ENCODE data around the gene ORAI2.
"Not testable (repeated sequence)": the region's sequence is repeated elsewhere in the genome, so short reads cannot be mapped to it uniquely, and the experiment has no call there.

The ORAI2 gene

GRCh38 chr7:102433219-102434038 lies at the start of gene ORAI2:
ORAI2 (plus strand) TSS chr7:102433575; CDS start chr7:102438957, 5,382 bp downstream.
- DNase-seq, result no peak

- no peak for DNase-seq
Observed at GRCh38 chr7:102387064-102387463, 46.3 kb upstream of the ORAI2 start.

DNA sequence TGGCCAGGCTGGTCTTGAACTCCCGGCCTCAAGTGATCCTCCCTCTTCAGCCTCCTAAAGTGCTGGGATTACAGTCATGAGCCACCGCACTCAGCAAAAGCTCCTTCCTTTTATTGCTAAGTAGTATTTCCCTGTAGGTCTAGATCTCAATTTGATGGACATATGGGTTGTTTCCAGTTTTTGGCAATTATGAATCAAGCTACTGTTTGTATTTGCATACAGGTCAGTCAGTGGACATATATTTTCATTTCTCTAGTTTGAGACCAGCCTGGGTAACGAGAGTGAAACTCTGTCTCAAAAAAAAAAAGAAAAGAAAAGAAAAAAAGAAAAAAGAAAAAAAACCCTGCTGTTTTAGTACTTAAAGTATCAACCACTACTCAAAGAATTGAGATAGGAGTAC lies 43.6 kb upstream of the ORAI2 start:
- DNase-seq, result no peak

GRCh38 chr7:102390697-102391484 lies 42.5 kb upstream of the ORAI2 start:
- DNase-seq, result peak; percentile 20

- no peak for DNase-seq
Observed at GRCh38 chr7:102392330-102392729, 41.0 kb upstream of the ORAI2 start.

DNA sequence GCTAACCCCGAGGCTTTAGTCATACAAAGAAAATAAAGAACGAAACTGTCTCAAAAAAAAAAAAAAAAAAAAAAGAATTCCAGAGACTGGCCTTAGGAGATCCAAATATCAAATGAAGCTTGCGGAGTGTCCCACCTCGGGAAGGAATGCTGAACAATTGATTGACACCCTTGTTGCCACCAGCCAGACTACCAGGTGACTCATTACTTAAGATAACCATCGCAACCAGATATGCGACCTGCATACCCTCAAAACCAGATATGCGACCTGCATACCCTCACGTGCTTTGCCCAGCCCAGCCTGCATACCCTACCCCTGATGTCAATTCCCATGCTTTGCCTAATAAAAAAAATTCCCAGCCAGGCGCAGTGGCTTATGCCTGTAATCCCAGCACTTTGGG lies 39.9 kb upstream of the ORAI2 start:
- no peak for DNase-seq

GRCh38 chr7:102395592-102395872 lies 37.8 kb upstream of the ORAI2 start:
- DNase-seq, result no peak

DNA sequence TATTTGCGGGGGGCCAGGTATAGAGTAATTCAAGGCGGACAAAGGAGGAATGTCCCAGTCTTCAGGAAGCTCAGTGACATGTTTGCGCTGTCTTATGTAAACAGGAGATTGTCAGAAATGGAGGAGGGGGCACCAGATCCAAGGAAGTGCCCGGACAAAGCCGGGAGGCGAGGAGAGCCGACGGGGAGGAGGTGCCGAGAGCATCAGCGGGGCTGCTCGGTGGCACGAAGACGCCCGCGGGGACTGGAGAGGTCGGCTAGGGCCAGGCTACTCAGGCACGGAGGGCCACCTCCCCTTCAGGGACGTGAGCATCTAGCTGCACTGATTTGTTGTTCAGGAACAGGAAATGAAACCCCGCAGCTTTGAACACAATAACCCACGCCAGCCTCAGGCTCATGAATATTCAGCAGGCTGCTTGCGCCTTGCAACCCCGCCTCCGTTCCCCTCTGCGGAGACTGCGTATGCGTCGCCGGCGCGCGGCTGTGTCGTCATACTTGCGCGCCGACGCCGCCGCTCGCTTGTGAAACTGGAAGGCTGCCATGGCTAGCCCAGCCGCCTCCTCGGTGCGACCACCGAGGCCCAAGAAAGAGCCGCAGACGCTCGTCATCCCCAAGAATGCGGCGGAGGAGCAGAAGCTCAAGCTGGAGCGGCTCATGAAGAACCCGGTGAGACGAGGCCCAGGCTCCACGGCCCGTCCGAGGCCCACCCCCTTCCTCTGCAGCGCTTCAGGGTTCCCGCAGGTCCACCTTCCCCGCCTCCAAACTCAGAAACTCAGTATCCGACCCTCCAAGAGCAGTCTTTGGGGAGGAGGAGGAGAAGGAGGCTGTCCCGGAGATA lies 37.3 kb upstream of the ORAI2 start, which contains the start of gene PRKRIP1:
Gene PRKRIP1, plus strand, starts transcription at position 491 of the 837 bp plus-strand sequence. Its CDS starts 49 bp downstream, at position 540.
- DNase-seq, result peak; percentile 62

GRCh38 chr7:102396710-102397019 lies 36.7 kb upstream of the ORAI2 start:
- no peak for DNase-seq

GRCh38 chr7:102398543-102398942 lies 34.8 kb upstream of the ORAI2 start:
- no peak for DNase-seq

- DNase-seq, result no peak
Observed at GRCh38 chr7:102400360-102400759, 33.0 kb upstream of the ORAI2 start.

DNA sequence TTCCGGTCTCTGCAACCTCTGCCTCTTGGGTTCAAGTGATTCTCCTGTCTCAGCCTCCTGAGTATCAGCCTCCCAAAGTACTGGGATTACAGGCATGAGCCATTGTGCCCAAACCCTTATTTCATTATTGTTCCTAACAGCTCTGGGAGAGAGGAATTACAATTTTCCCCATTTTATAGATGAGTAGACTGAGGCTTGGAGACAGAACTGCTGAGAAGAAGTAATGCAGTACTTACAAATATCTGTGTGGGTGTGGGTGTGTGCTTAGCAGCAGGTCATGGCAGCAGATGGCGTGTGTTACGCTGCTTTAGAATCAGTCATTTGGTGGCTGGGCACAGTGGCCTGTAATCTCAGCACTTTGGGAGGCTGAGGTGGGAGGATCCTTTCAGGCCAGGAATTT lies 29.8 kb upstream of the ORAI2 start:
- no peak for DNase-seq

- DNase-seq, result no peak
Observed at GRCh38 chr7:102404005-102404861, 29.1 kb upstream of the ORAI2 start.

GRCh38 chr7:102404862-102405188 lies 28.6 kb upstream of the ORAI2 start:
- DNase-seq, result not testable (repeated sequence)

GRCh38 chr7:102407910-102408309 lies 25.5 kb upstream of the ORAI2 start:
- no peak for DNase-seq

DNA sequence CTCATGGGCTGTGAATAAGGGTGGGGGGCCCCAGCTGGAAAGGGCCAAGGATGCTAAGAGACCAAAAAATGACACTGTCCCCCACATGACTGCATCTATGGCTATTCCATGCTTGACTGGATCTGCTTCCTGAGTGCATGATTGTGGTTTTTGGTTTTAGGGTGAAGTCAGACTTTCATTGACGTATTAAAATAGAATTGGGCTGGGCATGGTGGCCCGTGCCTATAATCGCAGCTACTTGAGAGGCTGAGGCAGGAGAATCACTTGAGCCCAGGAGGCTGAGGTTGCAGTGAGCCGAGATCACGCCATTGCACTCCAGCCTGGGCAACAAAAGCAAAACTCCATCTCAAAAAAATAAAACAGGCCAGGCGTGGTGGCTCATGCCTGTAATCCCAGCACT lies 24.8 kb upstream of the ORAI2 start:
- not testable (repeated sequence) for DNase-seq

- no peak for DNase-seq
Observed at GRCh38 chr7:102409340-102409739, 24.0 kb upstream of the ORAI2 start.

GRCh38 chr7:102410123-102410522 lies 23.3 kb upstream of the ORAI2 start:
- DNase-seq, result no peak

GRCh38 chr7:102410918-102411317 lies 22.5 kb upstream of the ORAI2 start:
- no peak for DNase-seq

GRCh38 chr7:102412548-102412947 lies 20.8 kb upstream of the ORAI2 start:
- no peak for DNase-seq

DNA sequence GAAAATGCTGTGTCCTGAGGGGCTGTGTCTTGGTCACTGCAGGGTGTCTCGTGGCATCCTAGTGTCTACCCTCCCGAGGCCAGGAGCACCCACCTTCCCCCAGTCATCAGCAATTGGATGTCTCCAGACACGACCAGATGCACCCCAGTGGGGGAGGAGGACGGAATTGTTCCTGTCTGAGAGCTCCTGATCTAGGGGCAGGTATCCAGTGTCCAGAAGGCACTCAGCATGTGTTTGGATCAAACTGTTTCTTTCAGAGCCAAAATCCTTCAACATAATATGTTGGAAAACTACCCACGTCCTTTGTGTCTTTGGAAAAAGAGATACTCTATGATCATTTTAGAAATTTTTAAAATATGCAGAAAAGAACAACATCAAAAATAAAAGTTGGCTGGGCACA lies 20.3 kb upstream of the ORAI2 start:
- DNase-seq, result no peak

DNA sequence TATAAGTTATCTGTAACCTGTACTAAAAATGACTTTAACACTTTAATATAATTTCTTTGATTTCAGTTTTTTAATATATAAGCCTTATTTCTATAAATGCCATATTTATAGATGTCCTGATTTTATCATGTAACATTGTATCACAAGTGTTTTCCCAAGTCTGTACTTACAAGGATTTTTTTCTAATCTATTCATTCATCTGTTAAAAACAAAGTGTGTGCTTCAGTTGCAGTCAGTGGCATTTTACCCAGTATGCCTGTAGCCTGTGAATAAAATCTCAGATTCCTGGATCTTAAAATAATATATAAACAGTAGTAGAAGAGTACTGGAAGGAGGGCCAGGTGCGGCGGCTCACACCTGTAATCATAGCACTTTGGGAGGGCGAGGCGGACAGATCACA lies 19.8 kb upstream of the ORAI2 start:
- no peak for DNase-seq
